ENCODE results near the gene BCL2A1.
A peak's percentile ranks its signal among the peaks of the same experiment; 100 is the strongest.

Gene BCL2A1

DNA sequence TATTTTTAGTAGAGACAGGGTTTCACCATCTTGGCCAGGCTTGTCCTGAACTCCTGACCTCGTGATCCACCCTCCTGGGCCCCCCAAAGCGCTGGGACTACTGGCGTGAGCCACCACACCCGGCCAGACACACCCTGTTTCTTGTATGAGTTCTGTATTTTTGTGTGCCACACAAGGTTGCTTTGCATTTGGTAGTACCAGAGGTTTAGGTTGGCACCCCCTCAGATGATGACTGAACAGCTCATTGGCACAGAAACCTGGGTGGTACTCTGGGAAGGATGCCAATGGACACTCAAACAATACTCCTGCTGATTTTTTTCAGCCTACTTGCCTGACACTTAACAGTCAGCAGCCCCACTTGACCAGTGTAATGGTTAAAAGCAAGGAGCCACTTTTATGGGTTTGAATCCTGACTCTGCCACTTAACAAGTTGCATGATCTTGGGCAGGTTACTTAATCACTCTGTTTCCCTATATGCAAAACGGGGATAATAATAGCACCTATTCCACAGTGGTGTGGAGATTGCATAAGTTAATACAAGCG lies 39.2 kb upstream of the BCL2A1 start:
- no peaks in the 10 kb centered on the region for H3K9me3 ChIP-seq (ENCODE audit: control insufficient read depth, low read length)
- H3K9ac ChIP-seq (ENCODE audit: low read length), result peak overlapping the region; percentile 50
- no peaks in the 10 kb centered on the region for H3K36me3 ChIP-seq (ENCODE audit: control insufficient read depth, insufficient read depth, low read length, severe bottlenecking)
- no peaks in the 10 kb centered on the region for H3K27me3 ChIP-seq (replicated peaks; ENCODE audit: control insufficient read depth, insufficient read depth, low read length)
- H3K4me1 ChIP-seq (ENCODE audit: control insufficient read depth, insufficient read depth, low read length), result peaks cover 10% of the 10 kb centered on the region
- peak; percentile 12 for DNase-seq (ENCODE audit: low read depth)
- H3K4me3 ChIP-seq (ENCODE audit: low read length), result no peak overlapping the region

DNA sequence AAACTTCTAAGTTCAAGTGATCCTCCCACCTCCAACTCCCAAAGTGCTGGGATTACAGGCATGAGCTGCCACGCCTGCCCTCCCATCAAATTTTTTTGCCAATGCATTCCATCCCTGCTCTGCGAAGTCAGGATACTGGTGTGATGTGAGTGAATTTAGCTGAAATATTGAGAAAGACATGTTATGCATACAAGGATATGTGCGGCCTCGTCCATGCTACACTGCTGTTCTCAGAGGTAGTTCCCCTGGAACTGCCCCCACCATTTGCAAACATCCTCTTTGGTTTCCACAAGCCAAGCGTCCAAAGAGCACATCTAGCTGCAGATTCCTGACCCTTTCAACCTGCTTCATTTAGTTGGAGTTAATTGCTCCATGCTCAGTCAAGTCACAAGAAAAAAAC lies 36.5 kb upstream of the BCL2A1 start:
- no peaks in the 10 kb centered on the region for H3K36me3 ChIP-seq (ENCODE audit: control insufficient read depth, insufficient read depth, low read length, severe bottlenecking)
- H3K27me3 ChIP-seq (replicated peaks; ENCODE audit: control insufficient read depth, insufficient read depth, low read length), result no peaks in the 10 kb centered on the region
- H3K4me1 ChIP-seq (ENCODE audit: control insufficient read depth, insufficient read depth, low read length), result peaks cover 10% of the 10 kb centered on the region
- DNase-seq (ENCODE audit: low read depth), result no peak
- no peak overlapping the region for H3K9ac ChIP-seq (ENCODE audit: low read length)
- no peak overlapping the region for H3K4me3 ChIP-seq (ENCODE audit: low read length)
- no peaks in the 10 kb centered on the region for H3K9me3 ChIP-seq (ENCODE audit: control insufficient read depth, low read length)

DNA sequence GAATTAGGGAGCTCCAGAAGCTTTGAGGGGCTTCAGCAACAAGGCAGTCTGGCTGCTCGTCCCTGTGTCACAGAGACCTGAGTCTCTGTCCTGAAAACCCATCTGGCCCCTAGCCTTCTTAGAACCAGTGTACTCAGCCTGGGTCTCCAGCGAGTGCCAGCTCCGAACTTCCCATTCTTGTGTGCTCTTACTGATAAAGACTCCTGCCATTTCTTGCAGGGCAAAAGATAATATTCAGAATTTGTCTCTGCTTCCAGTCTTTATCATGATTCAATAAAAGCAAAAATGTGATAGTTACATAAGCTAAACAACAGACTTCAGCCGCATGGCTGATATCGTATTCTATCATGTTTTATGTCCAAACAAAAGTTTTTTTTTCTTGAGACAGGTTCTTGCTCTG lies 36.0 kb upstream of the BCL2A1 start:
- Histone ChIP-seq H3K27me3 (replicated peaks; ENCODE audit: control insufficient read depth, insufficient read depth, low read length) (no peaks in the 10 kb centered on the region), H3K9ac (ENCODE audit: low read length) (no peak overlapping the region), H3K36me3 (ENCODE audit: control insufficient read depth, insufficient read depth, low read length, severe bottlenecking) (no peaks in the 10 kb centered on the region), H3K4me1 (ENCODE audit: control insufficient read depth, insufficient read depth, low read length) (peaks cover 10% of the 10 kb centered on the region), H3K9me3 (ENCODE audit: control insufficient read depth, low read length) (no peaks in the 10 kb centered on the region), H3K4me3 (ENCODE audit: low read length) (no peak overlapping the region)
- no peak for DNase-seq (ENCODE audit: low read depth)

DNA sequence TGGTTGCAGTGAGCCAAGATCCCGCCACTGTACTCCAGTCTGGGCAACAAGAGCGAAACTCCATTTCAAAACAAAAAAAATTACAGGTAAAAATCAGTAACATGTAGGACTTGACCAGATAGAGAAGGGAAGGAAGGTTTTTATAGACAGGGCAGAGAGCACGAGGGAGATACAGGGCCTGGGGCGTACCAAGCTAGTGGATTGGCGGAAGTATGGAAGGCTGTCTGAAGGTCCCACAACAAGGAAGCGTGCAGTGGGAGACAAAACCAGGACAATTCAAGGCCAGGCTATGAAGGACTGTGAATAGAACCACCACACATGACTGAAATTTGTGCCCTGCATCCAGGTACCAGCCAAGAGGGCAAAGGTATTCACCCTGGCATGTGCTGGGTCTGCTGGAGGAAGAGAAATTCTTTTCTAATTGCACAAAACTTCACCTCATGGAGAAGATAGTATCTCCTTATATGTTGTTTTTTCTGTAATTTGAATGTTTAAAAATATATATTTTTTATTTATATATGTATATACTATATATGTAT lies 33.0 kb upstream of the BCL2A1 start:
- DNase-seq (ENCODE audit: low read depth), result no peak
- Histone ChIP-seq H3K9ac (ENCODE audit: low read length) (no peak overlapping the region), H3K27me3 (replicated peaks; ENCODE audit: control insufficient read depth, insufficient read depth, low read length) (no peaks in the 10 kb centered on the region), H3K36me3 (ENCODE audit: control insufficient read depth, insufficient read depth, low read length, severe bottlenecking) (no peaks in the 10 kb centered on the region), H3K9me3 (ENCODE audit: control insufficient read depth, low read length) (peaks cover 5% of the 10 kb centered on the region), H3K4me1 (ENCODE audit: control insufficient read depth, insufficient read depth, low read length) (no peaks in the 10 kb centered on the region), H3K4me3 (ENCODE audit: low read length) (no peak overlapping the region)

DNA sequence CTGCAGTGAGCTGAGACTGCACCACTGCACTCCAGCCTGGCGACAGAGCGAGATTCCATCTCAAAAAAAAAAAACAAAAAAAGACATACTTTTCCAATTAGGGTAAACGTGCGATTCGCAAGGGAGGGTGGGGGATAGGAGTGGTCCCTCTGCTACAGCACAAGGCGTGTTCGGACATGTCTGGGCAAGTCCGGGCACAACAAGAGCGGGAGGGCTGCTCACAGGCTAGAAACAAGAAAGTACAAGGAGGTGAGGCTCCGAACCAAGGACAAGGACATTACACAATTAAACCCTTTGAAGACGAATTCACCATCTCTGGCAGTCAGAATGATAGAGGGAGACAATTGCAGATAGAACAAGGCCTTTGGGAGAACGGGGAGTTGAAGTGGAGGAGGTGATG lies 32.2 kb upstream of the BCL2A1 start:
- H3K9ac ChIP-seq (ENCODE audit: low read length), result no peak overlapping the region
- no peaks in the 10 kb centered on the region for H3K27me3 ChIP-seq (replicated peaks; ENCODE audit: control insufficient read depth, insufficient read depth, low read length)
- no peak for DNase-seq (ENCODE audit: low read depth)
- no peaks in the 10 kb centered on the region for H3K4me1 ChIP-seq (ENCODE audit: control insufficient read depth, insufficient read depth, low read length)
- H3K36me3 ChIP-seq (ENCODE audit: control insufficient read depth, insufficient read depth, low read length, severe bottlenecking), result no peaks in the 10 kb centered on the region
- peaks cover 5% of the 10 kb centered on the region for H3K9me3 ChIP-seq (ENCODE audit: control insufficient read depth, low read length)
- H3K4me3 ChIP-seq (ENCODE audit: low read length), result no peak overlapping the region

DNA sequence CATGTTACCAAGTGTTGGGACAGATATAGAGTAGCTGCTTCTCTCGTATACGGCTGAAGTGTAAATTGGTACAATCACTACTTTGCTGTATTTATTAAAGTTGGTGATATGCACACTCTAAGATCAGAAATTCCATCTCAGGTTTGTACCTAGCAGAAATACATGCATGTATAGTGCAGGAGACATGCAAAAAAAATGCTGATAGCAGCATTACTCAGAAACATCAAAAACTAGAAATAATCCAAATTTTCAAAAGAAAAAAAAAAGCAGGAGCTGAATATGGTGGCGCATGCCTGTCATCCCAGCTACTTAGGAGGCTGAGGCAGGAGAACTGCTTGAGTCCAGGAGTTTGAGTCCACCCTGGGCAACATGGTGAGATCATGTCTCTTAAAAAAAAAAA lies 31.3 kb upstream of the BCL2A1 start:
- peaks cover 5% of the 10 kb centered on the region for H3K9me3 ChIP-seq (ENCODE audit: control insufficient read depth, low read length)
- DNase-seq (ENCODE audit: low read depth), result no peak
- no peak overlapping the region for H3K4me3 ChIP-seq (ENCODE audit: low read length)
- no peaks in the 10 kb centered on the region for H3K27me3 ChIP-seq (replicated peaks; ENCODE audit: control insufficient read depth, insufficient read depth, low read length)
- H3K9ac ChIP-seq (ENCODE audit: low read length), result no peak overlapping the region
- H3K36me3 ChIP-seq (ENCODE audit: control insufficient read depth, insufficient read depth, low read length, severe bottlenecking), result no peaks in the 10 kb centered on the region
- H3K4me1 ChIP-seq (ENCODE audit: control insufficient read depth, insufficient read depth, low read length), result no peaks in the 10 kb centered on the region

DNA sequence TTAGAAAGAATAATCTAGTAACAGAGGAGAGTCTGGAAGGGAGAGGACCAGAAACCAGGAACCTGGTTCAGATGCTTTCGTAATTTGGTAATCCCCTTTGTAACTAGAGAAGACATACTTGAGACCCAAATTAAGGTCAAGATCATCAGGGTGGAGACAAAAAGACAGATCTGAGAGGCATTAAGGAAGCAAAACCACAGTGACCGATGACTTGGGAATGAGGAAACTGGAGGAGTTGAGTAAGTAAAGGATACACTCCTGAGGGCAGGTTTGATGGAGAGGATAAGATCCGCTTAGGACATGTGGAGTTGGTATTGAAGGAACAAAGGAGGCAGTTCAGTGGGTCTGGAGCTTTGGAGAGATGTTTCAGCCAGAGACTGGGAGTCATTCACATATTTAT lies 23.6 kb upstream of the BCL2A1 start:
- H3K36me3 ChIP-seq (ENCODE audit: control insufficient read depth, insufficient read depth, low read length, severe bottlenecking), result no peaks in the 10 kb centered on the region
- H3K9me3 ChIP-seq (ENCODE audit: control insufficient read depth, low read length), result no peaks in the 10 kb centered on the region
- no peak overlapping the region for H3K4me3 ChIP-seq (ENCODE audit: low read length)
- H3K9ac ChIP-seq (ENCODE audit: low read length), result no peak overlapping the region
- peak; percentile 26 for DNase-seq (ENCODE audit: low read depth)
- no peaks in the 10 kb centered on the region for H3K27me3 ChIP-seq (replicated peaks; ENCODE audit: control insufficient read depth, insufficient read depth, low read length)
- peaks cover 12% of the 10 kb centered on the region for H3K4me1 ChIP-seq (ENCODE audit: control insufficient read depth, insufficient read depth, low read length)

DNA sequence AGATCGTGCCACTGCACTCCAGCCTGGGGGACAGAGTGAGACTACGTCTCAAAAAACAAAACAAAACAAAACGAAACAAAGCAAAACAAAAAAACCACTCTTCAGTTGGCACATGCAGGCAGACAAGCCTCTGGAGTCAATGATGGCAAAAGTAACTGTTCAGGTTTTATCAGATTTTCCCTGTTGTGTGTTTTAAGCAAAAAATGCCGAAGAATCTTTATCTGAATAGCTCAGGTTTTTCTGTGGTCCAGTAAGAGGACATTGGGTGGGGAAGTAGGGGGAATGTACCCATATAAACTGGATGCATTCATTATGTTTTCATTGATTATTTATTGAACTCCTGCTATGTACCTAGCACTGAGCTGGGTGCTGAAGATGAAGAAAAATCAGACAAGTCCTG lies 20.8 kb upstream of the BCL2A1 start:
- Histone ChIP-seq H3K4me3 (ENCODE audit: low read length) (no peak overlapping the region), H3K9me3 (ENCODE audit: control insufficient read depth, low read length) (no peaks in the 10 kb centered on the region), H3K4me1 (ENCODE audit: control insufficient read depth, insufficient read depth, low read length) (peaks cover 15% of the 10 kb centered on the region), H3K27me3 (replicated peaks; ENCODE audit: control insufficient read depth, insufficient read depth, low read length) (no peaks in the 10 kb centered on the region), H3K9ac (ENCODE audit: low read length) (no peak overlapping the region), H3K36me3 (ENCODE audit: control insufficient read depth, insufficient read depth, low read length, severe bottlenecking) (no peaks in the 10 kb centered on the region)
- DNase-seq (ENCODE audit: low read depth), result no peak

DNA sequence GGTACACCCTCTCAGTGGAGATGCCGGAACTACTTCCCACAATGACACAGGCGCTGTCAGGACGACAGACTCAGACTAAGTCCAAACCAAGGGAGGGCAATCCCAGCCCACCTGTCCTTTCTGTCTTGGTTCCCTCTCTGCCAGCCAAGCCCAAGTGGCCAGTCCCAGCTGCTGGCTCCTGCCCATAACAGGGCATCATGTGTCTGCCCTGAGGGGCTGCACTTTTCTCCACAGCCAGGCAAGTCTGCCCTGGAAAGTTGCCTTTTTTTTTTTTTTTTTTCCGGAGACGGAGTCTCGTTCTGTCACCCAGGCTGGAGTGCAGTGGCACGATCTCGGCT lies 20.0 kb upstream of the BCL2A1 start:
- H3K9ac ChIP-seq (ENCODE audit: low read length), result no peak overlapping the region
- no peaks in the 10 kb centered on the region for H3K36me3 ChIP-seq (ENCODE audit: control insufficient read depth, insufficient read depth, low read length, severe bottlenecking)
- no peak overlapping the region for H3K4me3 ChIP-seq (ENCODE audit: low read length)
- no peaks in the 10 kb centered on the region for H3K27me3 ChIP-seq (replicated peaks; ENCODE audit: control insufficient read depth, insufficient read depth, low read length)
- DNase-seq (ENCODE audit: low read depth), result no peak
- no peaks in the 10 kb centered on the region for H3K9me3 ChIP-seq (ENCODE audit: control insufficient read depth, low read length)
- H3K4me1 ChIP-seq (ENCODE audit: control insufficient read depth, insufficient read depth, low read length), result peaks cover 15% of the 10 kb centered on the region

DNA sequence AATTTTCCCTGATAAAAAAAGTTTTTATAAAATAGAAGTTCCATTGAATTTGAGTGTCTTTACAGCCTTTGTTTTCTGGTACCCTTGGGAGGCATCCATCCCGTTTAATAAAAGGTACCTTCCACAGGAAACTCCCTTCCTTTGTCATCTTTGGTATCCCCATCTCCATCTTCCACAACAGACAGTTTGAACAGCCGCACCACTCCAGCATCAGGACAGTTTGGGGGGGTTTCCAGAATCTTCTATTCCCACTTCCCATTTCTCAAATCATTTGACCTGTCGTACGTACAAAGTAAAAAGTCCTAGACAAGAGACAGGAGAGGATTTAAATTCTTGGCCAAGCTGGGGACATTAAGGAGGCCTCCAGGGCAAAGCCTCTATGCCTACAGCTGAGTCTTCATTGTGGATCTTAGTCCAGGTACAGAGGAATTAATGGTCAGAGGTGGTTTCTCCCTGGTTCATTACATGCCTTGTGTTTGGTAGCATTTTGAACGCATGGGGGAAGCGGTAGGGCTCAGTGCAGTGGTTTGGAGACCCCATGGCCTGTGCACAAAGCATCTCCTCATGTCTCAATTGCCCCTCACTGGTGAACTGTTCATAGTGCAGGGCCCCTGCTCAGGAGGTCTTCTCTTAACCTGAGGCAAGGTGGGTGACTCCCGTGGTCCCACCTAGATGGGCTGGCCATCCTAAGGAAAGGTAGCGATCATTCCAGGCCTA lies 19.4 kb upstream of the BCL2A1 start:
- H3K9ac ChIP-seq (ENCODE audit: low read length), result no peak overlapping the region
- H3K4me3 ChIP-seq (ENCODE audit: low read length), result no peak overlapping the region
- H3K9me3 ChIP-seq (ENCODE audit: control insufficient read depth, low read length), result no peaks in the 10 kb centered on the region
- peaks cover 15% of the 10 kb centered on the region for H3K4me1 ChIP-seq (ENCODE audit: control insufficient read depth, insufficient read depth, low read length)
- DNase-seq (ENCODE audit: low read depth), result no peak
- no peaks in the 10 kb centered on the region for H3K36me3 ChIP-seq (ENCODE audit: control insufficient read depth, insufficient read depth, low read length, severe bottlenecking)
- H3K27me3 ChIP-seq (replicated peaks; ENCODE audit: control insufficient read depth, insufficient read depth, low read length), result no peaks in the 10 kb centered on the region

DNA sequence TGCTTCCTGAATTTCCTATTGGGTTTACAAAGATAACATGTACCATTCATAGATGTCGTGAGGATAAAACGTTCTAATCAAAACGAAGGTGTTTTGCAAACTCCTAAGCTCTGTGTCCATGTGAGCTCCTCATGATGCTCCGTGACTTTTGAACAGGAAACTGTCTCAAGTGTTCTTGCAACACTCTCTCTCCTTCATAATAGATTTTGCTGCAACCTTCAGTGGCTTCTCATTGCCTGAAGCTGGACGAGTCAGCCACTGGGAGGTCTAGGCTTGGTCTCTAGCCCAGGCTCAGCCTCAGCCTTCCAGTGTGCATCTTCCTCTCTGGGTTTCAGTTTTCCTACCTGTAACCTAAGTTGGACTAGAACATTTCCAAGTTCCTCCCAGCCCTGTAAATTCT lies 18.7 kb upstream of the BCL2A1 start:
- Histone ChIP-seq H3K36me3 (ENCODE audit: control insufficient read depth, insufficient read depth, low read length, severe bottlenecking) (no peaks in the 10 kb centered on the region), H3K27me3 (replicated peaks; ENCODE audit: control insufficient read depth, insufficient read depth, low read length) (no peaks in the 10 kb centered on the region), H3K9ac (ENCODE audit: low read length) (no peak overlapping the region), H3K9me3 (ENCODE audit: control insufficient read depth, low read length) (no peaks in the 10 kb centered on the region), H3K4me1 (ENCODE audit: control insufficient read depth, insufficient read depth, low read length) (peaks cover 15% of the 10 kb centered on the region), H3K4me3 (ENCODE audit: low read length) (no peak overlapping the region)
- DNase-seq (ENCODE audit: low read depth), result peak; percentile 49

DNA sequence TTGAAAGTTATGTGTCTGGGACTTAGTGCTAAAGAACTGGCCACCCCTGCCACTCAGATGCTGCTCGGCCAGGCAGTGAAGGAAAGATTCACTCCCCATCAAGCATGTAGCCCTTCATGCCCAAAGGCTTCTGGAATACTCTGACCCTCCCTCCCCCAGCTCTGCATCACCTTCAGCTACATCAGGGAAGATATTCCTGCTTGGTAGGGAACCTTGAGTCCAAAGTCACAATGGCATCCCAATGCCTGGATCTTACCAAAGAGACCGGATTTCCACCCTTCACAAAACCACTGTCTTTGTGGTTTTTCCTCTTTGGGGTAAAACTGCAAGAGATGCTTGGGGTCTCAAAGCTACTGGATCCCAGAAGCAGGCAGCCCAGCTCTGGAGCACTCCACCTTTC lies 18.2 kb upstream of the BCL2A1 start:
- Histone ChIP-seq H3K27me3 (replicated peaks; ENCODE audit: control insufficient read depth, insufficient read depth, low read length) (no peaks in the 10 kb centered on the region), H3K36me3 (ENCODE audit: control insufficient read depth, insufficient read depth, low read length, severe bottlenecking) (no peaks in the 10 kb centered on the region), H3K4me3 (ENCODE audit: low read length) (no peak overlapping the region), H3K4me1 (ENCODE audit: control insufficient read depth, insufficient read depth, low read length) (peaks cover 12% of the 10 kb centered on the region), H3K9me3 (ENCODE audit: control insufficient read depth, low read length) (no peaks in the 10 kb centered on the region), H3K9ac (ENCODE audit: low read length) (no peak overlapping the region)
- no peak for DNase-seq (ENCODE audit: low read depth)
